Glutamatergic neuron (in vitro differentiated cells): ENCODE results near the gene MYO5B. TPM values are rescaled to one million over a fixed set of nuclear protein-coding genes. Genes with fewer than 3 reads are reported as not detected.

Source experiments
- DNase-seq: peaks from one replicate; pipeline ENCODE4 v3.0.0; 2022
- H3K27ac Mint-ChIP-seq: one replicate; pipeline ENCODE4 v1.8.0; 2020; ENCODE audit warnings: mild to moderate bottlenecking, mixed read lengths, inconsistent platforms; ENCODE audit not compliant: unreplicated experiment
- H3K27me3 Mint-ChIP-seq: one replicate; pipeline ENCODE4 v1.8.0; 2020; ENCODE audit warnings: mild to moderate bottlenecking, moderate library complexity, mixed read lengths, inconsistent platforms; ENCODE audit not compliant: unreplicated experiment
- H3K36me3 Mint-ChIP-seq: one replicate; pipeline ENCODE4 v1.8.0; 2020; ENCODE audit warnings: mild to moderate bottlenecking, mixed read lengths, inconsistent platforms; ENCODE audit not compliant: unreplicated experiment
- H3K4me1 Mint-ChIP-seq: one replicate; pipeline ENCODE4 v1.8.0; 2020; ENCODE audit warnings: mild to moderate bottlenecking, low read depth, mixed read lengths, inconsistent platforms; ENCODE audit not compliant: unreplicated experiment
- H3K4me3 Mint-ChIP-seq: one replicate; pipeline ENCODE4 v1.8.0; 2020; ENCODE audit warnings: mild to moderate bottlenecking, mixed read lengths, inconsistent platforms; ENCODE audit not compliant: unreplicated experiment
- H3K9me3 Mint-ChIP-seq: one replicate; pipeline ENCODE4 v1.8.0; 2020; ENCODE audit warnings: mild to moderate bottlenecking, moderate library complexity, mixed read lengths, inconsistent platforms; ENCODE audit not compliant: unreplicated experiment
- total RNA-seq: library from RNA; stranded (reverse); fragmentation: NEBNext Ultra II Directional; extraction: Animal tissue kit (Norgen Biotek cat#: 25700); gene quantifications from one replicate; pipeline ENCODE4 v1.2.1, GENCODE V29; 2021; ENCODE audit not compliant: unreplicated experiment
- TF ChIP-seq, protein P1 (sequence below): fragments of 200-600 bp; sonication (generic); IDR thresholded peaks from one replicate; pipeline ENCODE4 v1.5.0; 2021; ENCODE audit not compliant: partially characterized antibody, unreplicated experiment

The MYO5B gene
- total RNA-seq, 1 donor from 2014 or later: 2.7 TPM

GRCh38 chr18:49833814-49834213 lies 361.1 kb downstream of the MYO5B start:
- TF ChIP-seq, protein P1, sequence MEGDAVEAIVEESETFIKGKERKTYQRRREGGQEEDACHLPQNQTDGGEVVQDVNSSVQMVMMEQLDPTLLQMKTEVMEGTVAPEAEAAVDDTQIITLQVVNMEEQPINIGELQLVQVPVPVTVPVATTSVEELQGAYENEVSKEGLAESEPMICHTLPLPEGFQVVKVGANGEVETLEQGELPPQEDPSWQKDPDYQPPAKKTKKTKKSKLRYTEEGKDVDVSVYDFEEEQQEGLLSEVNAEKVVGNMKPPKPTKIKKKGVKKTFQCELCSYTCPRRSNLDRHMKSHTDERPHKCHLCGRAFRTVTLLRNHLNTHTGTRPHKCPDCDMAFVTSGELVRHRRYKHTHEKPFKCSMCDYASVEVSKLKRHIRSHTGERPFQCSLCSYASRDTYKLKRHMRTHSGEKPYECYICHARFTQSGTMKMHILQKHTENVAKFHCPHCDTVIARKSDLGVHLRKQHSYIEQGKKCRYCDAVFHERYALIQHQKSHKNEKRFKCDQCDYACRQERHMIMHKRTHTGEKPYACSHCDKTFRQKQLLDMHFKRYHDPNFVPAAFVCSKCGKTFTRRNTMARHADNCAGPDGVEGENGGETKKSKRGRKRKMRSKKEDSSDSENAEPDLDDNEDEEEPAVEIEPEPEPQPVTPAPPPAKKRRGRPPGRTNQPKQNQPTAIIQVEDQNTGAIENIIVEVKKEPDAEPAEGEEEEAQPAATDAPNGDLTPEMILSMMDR: no peak
- Mint-ChIP-seq H3K27me3 (no peaks in the 10 kb centered on the region), H3K4me1 (no peaks in the 10 kb centered on the region), H3K9me3 (peaks cover under 1% of the 10 kb centered on the region), H3K4me3 (no peak overlapping the region), H3K36me3 (peaks cover 3% of the 10 kb centered on the region), H3K27ac (no peak overlapping the region)
- no peak for DNase-seq

- TF ChIP-seq, protein P1: no peak
- peaks cover 10% of the 10 kb centered on the region for H3K9me3 Mint-ChIP-seq
- H3K36me3 Mint-ChIP-seq: peaks cover 17% of the 10 kb centered on the region
- H3K27ac Mint-ChIP-seq: no peak overlapping the region
- no peak overlapping the region for H3K4me3 Mint-ChIP-seq
- no peak for DNase-seq
- no peaks in the 10 kb centered on the region for H3K4me1 Mint-ChIP-seq
- H3K27me3 Mint-ChIP-seq: no peaks in the 10 kb centered on the region
Measured at GRCh38 chr18:49832221-49832647, 362.7 kb downstream of the MYO5B start.

- Mint-ChIP-seq H3K4me1 (no peaks in the 10 kb centered on the region), H3K27me3 (no peaks in the 10 kb centered on the region), H3K4me3 (no peak overlapping the region), H3K27ac (no peak overlapping the region), H3K36me3 (peaks cover 18% of the 10 kb centered on the region), H3K9me3 (peaks cover 14% of the 10 kb centered on the region)
- TF ChIP-seq, protein P1: no peak
- DNase-seq: no peak
Measured at GRCh38 chr18:49827996-49828395, 367.0 kb downstream of the MYO5B start.

- DNase-seq: no peak
- Mint-ChIP-seq H3K9me3 (peaks cover 2% of the 10 kb centered on the region), H3K27me3 (no peaks in the 10 kb centered on the region), H3K4me3 (no peak overlapping the region), H3K27ac (no peak overlapping the region), H3K4me1 (peaks cover 4% of the 10 kb centered on the region), H3K36me3 (no peaks in the 10 kb centered on the region)
- TF ChIP-seq, protein P1: no peak
Measured at GRCh38 chr18:49819823-49820671, 374.9 kb downstream of the MYO5B start.

DNA sequence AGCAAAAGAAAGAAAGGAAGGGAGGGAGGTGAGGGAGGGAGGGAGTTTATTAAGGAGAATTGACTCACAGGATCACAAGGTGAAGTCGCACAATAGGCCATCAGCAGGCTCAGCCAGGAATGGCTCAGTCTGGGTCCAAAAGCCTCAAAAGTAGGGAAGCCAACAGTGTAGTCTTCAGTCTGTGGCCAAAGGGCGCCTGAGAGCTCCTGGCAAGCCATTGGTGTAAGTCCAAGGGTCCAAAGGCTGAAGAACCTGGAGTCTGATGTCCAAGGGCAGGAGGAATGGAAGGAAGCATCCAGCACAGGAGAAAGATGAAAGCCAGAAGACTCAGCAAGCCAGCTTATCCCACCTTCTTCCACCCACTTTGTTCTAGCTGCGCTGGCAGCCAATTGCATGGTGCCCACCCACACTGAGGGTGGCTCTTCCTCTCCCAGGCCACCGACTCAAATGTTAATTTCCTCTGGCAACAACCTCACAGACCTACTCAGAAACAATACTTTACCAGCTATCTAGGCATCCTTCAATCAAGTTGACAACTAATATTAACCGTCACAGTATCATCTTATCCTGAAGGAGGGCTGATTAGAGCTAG lies 375.8 kb downstream of the MYO5B start:
- DNase-seq: no peak
- Mint-ChIP-seq H3K27ac (no peak overlapping the region), H3K36me3 (no peaks in the 10 kb centered on the region), H3K4me1 (peaks cover 4% of the 10 kb centered on the region), H3K27me3 (peaks cover 5% of the 10 kb centered on the region), H3K4me3 (no peak overlapping the region), H3K9me3 (peaks cover 7% of the 10 kb centered on the region)
- TF ChIP-seq, protein P1: no peak
